NCI-H460 (cell line): Measurements from ENCODE around the gene IBTK. TPM values are rescaled to one million over a fixed set of nuclear protein-coding genes. Genes with fewer than 3 reads are reported as not detected.

Experiments used
- small RNA-seq, 2 experiments: library from RNA; depleted of rRNA; stranded (forward); fragments of <200 nt; gene quantifications; one replicate each; pipeline ENCODE3, GENCODE V24; 2014
- total RNA-seq: library from RNA; depleted of rRNA; stranded (reverse); fragments of >200 nt; shearing (Covaris generic); gene quantifications from 2 replicates; pipeline ENCODE4 v1.2.3, GENCODE V29; 2014; rRNA removed

IBTK gene
- total RNA-seq, 1 experiment from 2014 or later = 62.9 TPM

Small RNA genes lying within 50 kb of the gene (small RNA-seq; reads per million reads assigned to genes)
- 0 reads per million in 2 experiments for gene RNU6-130P

Other genes starting within 250 kb of the IBTK start
- gene TPBG, start 116.1 kb upstream of the IBTK start, total RNA-seq = 1.6 and 1.9 TPM in 2 replicates